ENCODE data around the gene RASGRF2.

DNA sequence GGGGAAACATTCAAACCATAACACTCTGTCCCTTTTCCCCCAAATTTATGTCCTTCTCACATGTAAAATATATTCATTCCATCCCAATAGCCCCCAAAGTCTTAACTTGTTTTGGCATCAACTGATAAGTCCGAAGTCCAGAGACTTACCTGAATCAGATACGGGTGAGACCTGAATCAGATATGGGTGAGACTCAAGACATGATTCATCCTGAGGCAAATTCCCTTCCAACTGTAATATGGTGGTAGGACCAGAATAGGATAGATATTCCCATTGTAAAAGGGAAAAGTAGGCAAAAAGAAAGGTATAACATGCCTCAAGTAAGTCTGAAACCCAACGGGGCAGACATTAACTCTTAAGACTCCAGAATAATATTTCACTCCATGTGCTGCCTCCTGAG lies 157.4 kb downstream of the RASGRF2 start:
- TF ChIP-seq, protein P1, sequence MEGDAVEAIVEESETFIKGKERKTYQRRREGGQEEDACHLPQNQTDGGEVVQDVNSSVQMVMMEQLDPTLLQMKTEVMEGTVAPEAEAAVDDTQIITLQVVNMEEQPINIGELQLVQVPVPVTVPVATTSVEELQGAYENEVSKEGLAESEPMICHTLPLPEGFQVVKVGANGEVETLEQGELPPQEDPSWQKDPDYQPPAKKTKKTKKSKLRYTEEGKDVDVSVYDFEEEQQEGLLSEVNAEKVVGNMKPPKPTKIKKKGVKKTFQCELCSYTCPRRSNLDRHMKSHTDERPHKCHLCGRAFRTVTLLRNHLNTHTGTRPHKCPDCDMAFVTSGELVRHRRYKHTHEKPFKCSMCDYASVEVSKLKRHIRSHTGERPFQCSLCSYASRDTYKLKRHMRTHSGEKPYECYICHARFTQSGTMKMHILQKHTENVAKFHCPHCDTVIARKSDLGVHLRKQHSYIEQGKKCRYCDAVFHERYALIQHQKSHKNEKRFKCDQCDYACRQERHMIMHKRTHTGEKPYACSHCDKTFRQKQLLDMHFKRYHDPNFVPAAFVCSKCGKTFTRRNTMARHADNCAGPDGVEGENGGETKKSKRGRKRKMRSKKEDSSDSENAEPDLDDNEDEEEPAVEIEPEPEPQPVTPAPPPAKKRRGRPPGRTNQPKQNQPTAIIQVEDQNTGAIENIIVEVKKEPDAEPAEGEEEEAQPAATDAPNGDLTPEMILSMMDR (IDR thresholded peaks at IDR 0.05) = no peak
- TF ChIP-seq POLR2A (IDR thresholded peaks at IDR 0.05) = no peak
- no peak for TF ChIP-seq POLR2AphosphoS5 (IDR thresholded peaks at IDR 0.05)
